ENCODE measurements around the gene OR6V1.

Gene OR6V1

DNA sequence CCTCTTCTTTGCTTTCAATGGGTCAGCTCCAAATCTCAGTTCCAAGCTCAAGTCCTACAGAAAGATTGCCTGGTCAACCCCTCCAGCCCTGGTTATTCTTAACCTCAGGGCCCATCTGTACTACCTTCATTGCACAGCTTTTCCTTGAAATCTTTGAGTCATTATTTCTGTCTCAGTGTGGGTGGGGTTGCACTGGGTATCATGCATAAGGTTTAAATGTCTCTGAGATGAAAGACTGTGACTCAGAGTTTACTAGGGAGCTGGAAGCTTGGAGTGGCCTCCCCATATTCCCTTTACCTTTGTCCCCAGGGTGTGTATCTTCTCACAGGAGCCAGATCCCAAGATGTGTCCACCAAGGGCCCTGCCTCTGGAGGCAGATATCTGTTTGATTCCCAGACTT lies 3.3 kb upstream of the OR6V1 start:
- H3K4me3 ChIP-seq (ENCODE audit: control insufficient read depth, low read depth, low read length) = no peak overlapping the region
- DNase-seq (ENCODE audit: low read depth) = no peak
- no peak for TF ChIP-seq CTCF (IDR thresholded peaks at IDR 0.05; ENCODE audit: control insufficient read depth, insufficient read depth, low read depth, low read length, missing control alignments)

DNA sequence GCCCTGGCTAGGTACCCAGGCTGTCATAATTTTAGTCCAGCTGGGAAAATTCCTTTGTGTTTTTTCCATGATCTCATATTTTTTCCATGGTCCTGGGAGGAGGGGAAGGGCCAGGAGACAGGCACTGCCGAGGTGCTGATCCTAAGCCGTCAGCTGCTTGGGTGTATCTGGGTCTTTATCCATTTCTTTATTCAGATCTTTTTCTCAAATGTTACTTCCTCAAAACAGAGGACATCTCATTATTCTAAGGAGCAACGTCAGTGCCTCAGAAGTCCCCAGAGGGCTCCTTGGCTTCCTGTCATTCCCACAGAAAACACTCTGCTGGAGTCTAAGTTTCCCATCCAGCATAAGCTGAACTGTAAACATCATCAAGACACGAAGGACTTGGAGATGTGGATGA lies 2.8 kb upstream of the OR6V1 start:
- no peak overlapping the region for H3K4me3 ChIP-seq (ENCODE audit: control insufficient read depth, low read depth, low read length)
- DNase-seq (ENCODE audit: low read depth) = no peak
- no peak for TF ChIP-seq CTCF (IDR thresholded peaks at IDR 0.05; ENCODE audit: control insufficient read depth, insufficient read depth, low read depth, low read length, missing control alignments)

- no peak for DNase-seq (ENCODE audit: low read depth)
- H3K4me3 ChIP-seq (ENCODE audit: control insufficient read depth, low read depth, low read length) = no peak overlapping the region
- no peak for TF ChIP-seq CTCF (IDR thresholded peaks at IDR 0.05; ENCODE audit: control insufficient read depth, insufficient read depth, low read depth, low read length, missing control alignments)
Observed at GRCh38 chr7:143050931-143051330, 1.2 kb upstream of the OR6V1 start.

- no peak for TF ChIP-seq CTCF (IDR thresholded peaks at IDR 0.05; ENCODE audit: control insufficient read depth, insufficient read depth, low read depth, low read length, missing control alignments)
- no peak for DNase-seq (ENCODE audit: low read depth)
- H3K4me3 ChIP-seq (ENCODE audit: control insufficient read depth, low read depth, low read length) = no peak overlapping the region
Observed at GRCh38 chr7:143054621-143055020, 2.5 kb downstream of the OR6V1 start.

GRCh38 chr7:143055754-143056153 lies 3.6 kb downstream of the OR6V1 start:
- no peak for TF ChIP-seq CTCF (IDR thresholded peaks at IDR 0.05; ENCODE audit: control insufficient read depth, insufficient read depth, low read depth, low read length, missing control alignments)
- H3K4me3 ChIP-seq (ENCODE audit: control insufficient read depth, low read depth, low read length) = no peak overlapping the region
- DNase-seq (ENCODE audit: low read depth) = no peak

GRCh38 chr7:143063741-143064140 lies 11.6 kb downstream of the OR6V1 start:
- no peak for DNase-seq (ENCODE audit: low read depth)
- no peak overlapping the region for H3K4me3 ChIP-seq (ENCODE audit: control insufficient read depth, low read depth, low read length)
- no peak for TF ChIP-seq CTCF (IDR thresholded peaks at IDR 0.05; ENCODE audit: control insufficient read depth, insufficient read depth, low read depth, low read length, missing control alignments)

- TF ChIP-seq CTCF (IDR thresholded peaks at IDR 0.05; ENCODE audit: control insufficient read depth, insufficient read depth, low read depth, low read length, missing control alignments) = no peak
- H3K4me3 ChIP-seq (ENCODE audit: control insufficient read depth, low read depth, low read length) = no peak overlapping the region
- DNase-seq (ENCODE audit: low read depth) = no peak
Observed at GRCh38 chr7:143068446-143068845, 16.3 kb downstream of the OR6V1 start.

Measured in AG09309 (cell line).